NCI-H2171 treated with DMSO at 0.1 percent for 48 hours (cell line): ENCODE results near the gene GNGT1.

Experiments
- DNase-seq: peaks from one replicate; lab custom pipeline; 2025; lab: John Stamatoyannopoulos, UW

Gene GNGT1

DNA sequence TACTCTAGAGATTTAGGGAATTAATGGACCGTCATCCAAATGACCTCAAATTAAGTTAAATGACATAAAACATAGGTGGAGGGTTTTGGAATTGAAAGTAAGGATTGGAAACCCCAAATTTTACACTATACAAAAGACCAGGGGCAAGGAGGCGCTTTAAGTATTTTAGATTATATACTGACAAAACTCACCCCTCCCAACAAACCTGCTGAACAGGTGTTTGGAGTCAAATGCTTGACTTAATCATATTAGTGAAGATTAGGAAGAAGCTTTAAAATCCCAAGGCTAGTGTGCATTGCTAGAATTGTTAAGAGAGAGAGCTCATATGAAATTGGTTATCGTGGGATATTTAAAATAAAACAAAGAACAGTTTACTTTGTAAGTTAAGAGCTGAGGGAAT is at the start of gene GNGT1:
Gene GNGT1 (plus strand): TSS at position 301 of the 400 bp plus-strand sequence. CDS start 180 bp downstream, outside the sequence.
- no peak for DNase-seq

DNA sequence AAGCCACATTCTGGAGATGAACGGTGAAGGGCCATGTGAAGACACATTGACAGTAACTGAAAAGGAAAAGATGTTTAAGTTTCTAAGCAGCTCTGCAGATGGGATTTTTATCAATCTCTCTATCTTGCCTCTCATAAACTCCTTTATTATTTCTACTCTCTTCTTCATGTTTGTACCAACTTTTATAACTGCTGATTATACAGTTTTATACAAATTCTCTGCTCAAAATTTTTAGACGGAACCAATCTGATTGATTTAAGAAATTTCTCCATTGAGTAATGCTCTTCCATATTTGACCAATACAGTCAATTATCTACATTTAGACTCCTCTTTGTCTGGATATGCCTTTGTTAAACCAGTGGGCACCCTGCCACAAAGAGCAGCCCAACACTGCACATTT is 47.5 kb upstream of the GNGT1 start:
- DNase-seq: no peak

DNA sequence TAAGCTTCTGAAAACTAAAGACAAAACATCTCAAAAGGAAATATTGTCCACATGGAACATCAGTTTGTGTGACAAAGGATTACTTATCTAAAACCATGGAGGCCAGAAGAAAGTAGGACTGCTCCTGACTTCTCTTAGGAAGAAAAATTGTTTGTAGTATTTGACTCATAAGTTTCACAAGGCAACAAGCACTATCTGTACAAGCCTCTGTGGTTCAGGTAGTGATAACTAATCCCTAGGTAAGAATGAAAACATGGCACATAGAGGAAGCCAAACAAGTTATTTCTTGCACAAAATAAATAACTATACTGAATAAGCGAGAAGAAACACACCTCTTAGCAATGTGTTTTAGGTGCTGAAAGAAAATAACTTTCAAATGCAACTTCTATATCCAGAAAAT is 46.1 kb upstream of the GNGT1 start:
- no peak for DNase-seq

DNA sequence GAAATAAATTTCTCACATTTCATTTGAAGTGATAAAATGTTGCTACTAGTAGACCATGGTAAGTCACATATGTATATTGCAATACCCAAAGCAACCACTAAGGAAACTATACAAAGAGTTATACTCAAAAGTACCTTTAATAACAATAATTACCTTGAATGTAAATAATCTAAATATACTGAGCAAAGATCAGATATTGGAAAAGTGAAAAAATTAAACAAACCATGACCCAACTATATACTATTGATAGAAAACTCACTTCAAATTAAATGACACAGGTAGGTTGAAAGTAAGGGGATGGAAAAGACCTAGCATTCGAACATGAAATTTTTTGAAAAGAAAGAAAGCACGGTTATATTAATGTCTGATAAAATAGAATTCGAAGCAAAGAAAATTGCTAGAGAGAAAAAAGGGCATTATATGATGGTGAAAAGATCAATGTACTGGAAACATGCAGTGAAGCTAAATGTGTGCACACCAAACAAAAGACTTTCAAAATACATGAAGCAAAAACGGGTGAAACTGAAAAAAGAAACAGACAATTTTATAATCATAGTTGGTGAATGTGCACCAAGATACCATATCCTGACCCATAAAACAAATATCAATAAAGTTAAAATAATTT is 44.9 kb upstream of the GNGT1 start:
- DNase-seq: no peak

DNA sequence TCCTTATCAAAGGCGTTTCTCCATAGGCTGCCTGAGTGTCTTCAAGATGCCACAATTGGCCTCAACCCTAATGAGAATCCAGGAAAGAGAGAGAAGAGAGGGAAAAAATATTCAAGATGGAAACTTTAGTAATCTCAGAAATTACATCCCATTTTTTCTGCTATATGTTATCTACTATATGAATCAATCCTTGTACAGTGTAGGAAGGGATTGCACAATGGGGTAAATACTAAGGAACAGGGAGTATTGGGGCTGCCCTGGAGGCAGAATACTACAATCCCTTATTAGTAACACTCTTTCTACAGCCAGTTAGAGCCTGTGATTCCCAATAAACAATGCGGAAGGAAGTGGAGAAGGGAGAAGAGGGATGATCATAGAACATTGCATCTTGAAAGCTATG is 43.7 kb upstream of the GNGT1 start:
- DNase-seq: no peak

DNA sequence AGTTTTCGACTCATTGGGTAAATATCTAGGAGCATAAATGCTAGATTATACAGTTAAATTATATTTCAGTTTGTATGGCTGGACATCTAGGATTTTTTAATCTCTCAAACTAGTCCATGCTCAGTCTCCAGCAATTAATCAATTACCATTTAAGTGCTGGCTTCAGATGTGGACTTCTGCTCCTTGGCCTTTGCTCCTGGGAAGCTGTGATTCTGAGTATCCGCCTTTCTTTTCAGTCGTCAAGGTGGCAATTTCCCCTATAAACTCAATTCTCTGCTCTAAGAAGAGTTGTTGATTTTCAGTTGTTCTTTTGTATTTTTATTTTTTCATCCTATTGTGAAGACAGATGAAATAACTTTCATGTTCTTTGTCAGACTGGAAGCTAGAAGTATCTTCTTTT is 39.5 kb upstream of the GNGT1 start:
- no peak for DNase-seq

DNA sequence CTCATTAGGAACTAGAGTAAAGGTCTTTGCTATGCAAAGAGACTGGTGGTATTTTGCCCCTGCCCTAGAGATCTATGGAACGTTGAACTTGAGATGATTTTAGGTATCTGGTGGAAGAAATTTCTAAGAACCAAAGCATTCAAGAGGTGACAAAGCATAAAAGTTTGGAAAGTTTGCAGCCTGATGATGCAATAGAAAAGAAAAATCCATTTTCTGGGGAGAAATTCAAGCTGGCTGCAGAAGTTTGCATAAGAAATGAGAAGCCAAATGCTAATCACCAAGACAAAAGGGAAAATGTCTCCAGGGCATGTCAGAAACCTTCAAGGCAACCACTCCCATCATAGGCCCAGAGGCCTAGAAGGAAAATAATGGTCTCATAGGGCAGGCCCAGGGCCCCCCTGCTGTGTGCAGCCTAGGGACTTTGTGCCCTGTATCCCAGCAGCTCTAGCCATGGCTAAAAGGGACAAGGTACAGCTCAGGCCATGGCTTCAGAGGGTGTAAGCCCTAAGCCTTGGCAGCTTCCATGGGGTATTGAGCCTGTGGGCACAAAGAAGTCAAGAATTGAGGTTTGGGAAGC is 32.3 kb upstream of the GNGT1 start:
- no peak for DNase-seq

DNA sequence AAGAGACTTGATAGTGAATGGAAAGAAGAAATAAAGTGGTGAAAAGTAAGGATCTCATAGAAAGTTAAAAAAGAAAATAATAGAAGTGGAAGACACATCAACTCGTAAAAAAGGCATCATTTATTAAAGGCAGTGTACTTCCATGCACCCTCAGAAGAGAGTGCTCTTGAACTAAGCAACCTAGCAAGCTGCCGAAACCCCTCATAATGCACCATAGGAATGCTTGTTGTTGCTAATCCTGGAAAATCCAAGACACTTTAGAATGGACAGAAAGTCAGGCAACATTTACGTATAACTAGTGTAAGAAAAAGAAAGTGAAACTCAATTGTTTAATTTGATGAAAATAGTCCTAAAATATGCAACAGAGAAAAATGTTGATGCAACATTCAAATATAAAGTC is 28.6 kb upstream of the GNGT1 start:
- no peak for DNase-seq

DNA sequence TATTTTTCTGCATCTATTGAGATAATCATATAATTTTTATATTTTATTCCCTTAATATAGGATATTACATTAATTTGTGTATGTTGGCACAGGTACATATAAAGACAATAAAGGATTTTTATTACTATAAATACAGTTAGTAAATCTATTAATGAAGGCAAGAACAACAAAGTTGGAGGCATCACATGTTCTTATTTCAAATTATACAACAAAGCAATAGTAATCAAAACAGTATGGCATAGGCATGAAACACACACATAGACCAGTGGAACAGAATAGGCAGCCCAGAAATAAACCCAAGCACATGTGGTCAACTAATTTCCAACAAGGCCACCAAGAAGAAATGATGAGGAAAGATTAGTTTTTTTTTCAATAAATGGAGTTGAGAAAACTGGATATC is 27.0 kb upstream of the GNGT1 start:
- DNase-seq: no peak

DNA sequence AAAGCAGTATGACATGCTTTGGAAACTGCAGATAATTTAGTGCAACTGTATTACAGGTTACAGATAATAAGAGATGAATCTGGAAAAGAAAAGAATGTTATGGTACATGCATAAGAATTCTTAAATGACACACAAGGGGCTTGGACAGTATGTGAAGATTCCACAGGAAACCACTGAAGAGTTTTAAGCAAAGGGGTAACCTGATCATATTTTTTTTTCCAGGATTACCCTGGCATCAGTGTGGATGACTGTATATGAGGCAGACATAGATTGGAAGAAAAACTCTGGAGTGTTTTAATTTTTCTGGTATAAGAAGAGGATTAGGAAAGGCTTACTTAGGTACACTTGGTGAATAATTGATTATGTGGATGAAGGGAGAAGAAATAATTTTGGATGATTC is 23.9 kb upstream of the GNGT1 start:
- no peak for DNase-seq

DNA sequence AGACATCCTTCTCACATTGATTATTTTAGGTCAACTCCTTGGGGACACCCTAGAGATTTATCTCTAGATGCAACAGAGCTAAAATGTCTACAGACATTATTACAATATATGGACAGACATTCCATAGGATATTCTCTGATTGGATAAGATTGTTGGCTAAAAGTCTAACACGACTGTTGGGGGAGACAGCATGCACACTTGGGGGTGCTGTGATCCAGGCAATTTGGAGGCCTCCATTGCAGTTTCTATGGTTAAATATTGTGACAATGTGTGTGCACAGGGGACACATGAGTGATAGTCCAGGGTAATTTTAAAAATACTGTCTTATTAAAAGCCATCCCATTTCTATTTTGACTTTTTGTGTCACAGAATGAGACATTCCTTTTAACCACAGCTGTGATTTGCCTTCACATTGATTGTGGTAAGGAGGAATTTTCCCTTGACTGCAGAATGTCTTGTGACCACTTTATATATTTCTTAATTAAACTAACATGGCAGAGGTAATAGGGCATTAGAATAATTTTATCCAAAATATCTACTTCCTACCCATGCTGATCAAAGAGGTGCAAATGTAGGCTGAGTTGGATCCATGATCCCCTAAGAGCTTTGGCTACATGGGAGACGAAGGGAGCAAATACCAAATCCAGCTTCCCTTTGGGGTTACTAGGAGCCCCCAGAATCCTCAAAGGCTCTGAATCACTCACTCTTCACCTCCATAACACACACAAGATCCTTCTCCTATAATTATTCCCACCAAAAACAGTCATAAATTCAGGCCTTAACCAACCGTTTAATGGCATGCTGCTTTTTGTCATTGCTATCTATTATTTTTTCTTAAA is 23.1 kb upstream of the GNGT1 start:
- no peak for DNase-seq

DNA sequence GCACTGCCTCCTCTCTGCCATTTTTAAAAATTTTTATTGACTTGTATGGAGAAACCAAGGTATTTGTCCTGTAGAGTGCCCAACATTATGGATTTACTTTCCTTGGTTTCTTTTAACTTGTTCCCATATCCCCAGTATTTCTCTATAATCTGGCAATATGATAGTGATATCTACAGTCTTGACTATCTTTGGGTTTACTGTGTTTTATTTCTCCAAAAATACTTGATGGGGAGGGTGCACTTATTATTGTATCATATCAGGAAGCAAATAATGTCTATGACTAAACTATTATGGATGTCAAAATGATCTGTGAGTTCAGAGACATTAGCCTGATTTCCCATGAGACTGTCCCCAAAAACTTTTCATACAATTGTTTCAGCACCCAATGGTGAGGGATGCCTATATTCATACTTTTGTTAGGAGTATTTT is 22.4 kb upstream of the GNGT1 start:
- DNase-seq: no peak

DNA sequence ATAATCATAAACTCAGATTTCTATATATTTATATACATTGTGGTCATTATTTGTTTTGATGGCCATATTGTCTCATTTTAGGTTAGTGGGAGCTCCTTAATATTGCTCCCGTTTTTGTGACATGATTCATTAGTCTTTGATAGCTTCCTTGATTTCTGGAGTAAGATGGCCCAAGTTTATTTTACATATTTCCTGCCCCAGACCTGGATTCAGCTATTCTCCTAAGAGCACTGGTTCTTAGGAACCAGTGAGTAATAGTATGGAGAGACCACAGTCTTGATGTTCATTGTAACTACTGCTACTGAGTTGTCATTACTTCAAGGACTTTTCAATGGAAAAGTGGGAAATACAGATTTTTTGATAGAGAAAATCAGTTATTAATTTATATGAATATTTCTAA is 21.8 kb upstream of the GNGT1 start:
- no peak for DNase-seq

DNA sequence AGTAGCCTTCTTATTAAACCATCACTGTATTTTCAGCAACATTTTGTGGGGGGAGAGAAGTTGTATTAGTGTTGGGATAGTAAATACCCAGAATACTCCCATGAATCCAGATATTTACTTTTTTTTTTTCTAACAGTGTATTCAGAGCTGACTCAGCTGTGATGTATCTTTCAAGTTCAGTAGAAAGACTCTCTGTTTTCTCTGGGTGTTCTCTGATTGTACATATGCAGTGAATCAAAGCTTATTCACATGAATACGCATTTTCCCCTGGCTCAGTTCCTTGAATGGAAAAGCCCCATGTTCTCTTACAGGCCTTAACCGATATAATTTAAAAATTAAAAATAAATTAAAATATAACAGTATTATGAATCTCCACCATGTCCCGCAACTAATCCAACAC is 17.1 kb upstream of the GNGT1 start:
- no peak for DNase-seq

DNA sequence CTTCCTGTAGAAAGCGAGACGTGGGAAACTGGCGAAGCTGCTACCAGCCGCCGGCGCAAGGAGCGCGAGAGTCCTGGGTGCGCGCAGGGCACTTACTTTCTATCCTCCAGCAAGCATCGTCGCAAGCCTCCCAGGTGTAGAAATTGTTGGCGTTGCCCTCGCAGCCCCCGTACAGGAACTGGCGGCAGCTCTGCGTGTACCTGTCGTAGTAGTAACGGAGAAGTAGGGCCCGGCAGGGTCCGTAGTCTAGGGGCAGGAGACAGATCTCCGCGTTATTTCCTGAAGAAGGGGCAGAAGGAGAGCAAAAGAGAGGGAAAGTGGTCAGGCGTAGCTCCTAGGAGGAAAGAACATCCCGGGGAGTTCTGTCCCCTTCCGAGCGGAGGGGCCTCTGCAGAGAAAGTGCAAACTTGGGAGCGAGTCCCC is 16.3 kb upstream of the GNGT1 start:
- peak; percentile 45 for DNase-seq

DNA sequence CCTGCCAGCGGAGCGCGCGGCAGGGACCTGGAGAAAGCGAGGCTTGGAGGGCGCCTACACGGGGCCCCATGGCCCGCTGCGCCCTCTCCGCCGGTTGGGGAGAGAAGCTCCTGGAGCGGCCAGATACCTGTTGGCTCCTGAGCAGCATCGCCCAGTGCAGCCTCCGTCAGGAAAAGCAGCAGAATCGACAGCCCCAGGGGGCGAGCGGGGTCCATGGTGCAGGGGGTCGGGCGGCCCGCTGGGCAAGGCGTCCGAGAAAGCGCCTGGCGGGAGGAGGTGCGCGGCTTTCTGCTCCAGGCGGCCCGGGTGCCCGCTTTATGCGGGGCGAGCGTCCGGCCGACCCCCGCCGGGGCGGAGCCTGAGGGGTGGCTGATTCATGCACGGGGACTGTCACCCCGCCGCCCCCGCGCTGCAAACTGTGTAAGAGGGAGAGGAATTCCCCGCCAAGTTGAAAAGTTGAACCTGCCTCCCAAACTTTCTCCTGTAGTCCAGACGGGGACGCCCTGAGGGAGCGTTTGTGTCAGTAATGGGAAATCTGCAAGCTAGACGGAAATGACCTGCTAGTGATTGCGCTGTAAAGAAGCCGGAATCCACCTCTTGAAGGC is 15.8 kb upstream of the GNGT1 start, which contains the start of gene TFPI2:
Gene TFPI2 (minus strand): TSS at position 290 of the 605 bp plus-strand sequence. CDS start 75 bp downstream, at position 215.
- DNase-seq: no peak

DNA sequence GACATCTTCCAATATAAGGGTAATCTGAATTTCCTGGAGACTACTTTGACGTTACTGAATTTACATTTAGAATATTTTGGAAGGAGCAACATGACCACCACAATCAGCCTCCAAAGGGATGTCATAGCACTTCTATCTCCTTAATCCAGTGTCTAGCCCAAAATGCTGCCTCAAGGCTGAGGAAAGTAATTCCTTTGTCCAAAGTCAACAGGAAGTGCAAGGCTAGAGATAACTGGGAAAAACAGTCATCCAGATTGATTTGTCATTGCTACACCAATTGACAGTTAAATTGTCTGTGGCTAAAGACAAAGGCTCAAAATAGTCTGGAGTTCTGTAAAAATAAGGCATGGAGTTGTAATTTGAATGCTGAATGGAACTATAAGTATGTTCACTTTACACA is 11.9 kb upstream of the GNGT1 start:
- DNase-seq: no peak

DNA sequence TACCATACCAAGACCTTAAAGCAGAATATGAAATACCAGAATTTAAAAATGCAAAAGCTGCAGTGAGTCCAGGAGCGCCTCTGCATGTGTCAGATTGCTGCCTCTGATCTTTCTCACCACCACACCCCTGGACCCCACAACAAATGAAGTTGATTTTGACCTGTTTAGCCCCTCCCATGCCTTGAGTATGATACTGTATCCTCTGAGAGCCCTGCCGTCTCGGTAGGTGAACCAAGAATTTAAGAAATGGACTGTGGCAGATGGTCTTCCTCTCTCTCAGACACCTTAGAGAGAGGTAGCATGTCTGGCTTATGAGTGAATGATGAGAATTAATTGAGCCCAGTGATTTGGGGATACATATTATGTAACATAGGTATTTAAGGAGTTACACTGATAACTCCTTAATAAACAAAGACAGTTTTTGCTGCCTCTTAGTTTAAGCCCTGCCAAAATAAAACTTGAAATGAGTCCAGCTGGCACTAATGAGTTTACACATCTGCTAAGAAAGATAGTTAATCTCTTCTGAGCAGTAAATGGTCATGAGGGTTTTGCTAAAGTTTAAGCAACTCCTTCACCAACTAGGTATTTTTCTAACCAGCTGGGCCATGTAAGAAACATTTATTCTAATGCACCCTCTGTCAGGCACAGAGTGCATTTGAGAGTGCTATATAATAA is 11.3 kb upstream of the GNGT1 start:
- DNase-seq: peak; percentile 52

DNA sequence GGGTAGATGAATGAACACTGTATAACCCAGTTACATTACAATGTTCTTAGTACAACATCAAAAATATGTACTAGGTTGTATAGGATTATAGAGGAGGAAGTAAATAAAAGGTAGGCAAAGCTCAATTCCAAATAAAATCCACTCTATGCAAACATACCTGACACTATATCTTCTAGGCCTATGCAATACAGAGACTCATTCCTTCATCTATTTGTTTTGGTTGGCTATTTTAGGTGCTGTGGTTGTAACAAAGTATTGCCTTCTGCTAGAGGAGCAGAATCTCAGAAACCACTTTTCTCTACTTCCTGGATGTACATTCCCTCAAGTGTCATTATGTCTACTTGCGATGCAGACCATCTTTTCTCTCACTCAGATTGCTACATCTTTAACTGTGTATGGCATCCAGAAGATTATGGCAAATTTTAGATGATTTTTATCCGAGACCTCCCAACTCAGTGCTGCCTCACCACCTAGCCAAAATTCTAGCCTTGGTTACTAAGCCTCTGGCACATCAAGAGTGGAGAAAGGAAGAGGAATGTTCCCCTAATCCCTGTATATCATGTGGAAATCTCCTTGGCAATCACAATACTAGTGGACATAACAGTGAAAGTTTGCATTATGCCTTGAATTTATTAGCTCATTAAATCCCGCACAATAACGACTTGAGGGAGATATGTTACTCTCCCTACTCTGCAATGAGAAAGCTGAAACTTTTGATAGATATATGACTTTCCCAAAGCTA is 10.3 kb upstream of the GNGT1 start:
- no peak for DNase-seq

DNA sequence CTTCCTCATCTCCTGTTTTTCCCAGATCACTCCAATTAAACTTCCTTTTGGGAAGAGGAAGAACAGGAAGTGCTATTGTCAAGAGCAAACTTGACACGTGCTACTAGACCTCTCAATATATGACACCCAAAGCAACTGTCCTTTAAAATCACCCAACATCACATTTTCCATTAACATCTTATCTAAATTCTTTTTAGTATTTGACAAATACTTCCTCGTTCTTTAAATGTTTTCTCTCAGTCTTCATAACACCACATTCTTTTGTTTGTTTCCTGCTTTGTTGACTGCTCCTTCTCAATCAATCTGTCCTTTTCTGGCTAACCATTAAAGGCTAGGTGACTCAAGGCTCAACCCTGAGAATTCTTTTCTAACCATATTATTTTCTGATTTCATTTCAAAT is 8.7 kb upstream of the GNGT1 start:
- DNase-seq: no peak

DNA sequence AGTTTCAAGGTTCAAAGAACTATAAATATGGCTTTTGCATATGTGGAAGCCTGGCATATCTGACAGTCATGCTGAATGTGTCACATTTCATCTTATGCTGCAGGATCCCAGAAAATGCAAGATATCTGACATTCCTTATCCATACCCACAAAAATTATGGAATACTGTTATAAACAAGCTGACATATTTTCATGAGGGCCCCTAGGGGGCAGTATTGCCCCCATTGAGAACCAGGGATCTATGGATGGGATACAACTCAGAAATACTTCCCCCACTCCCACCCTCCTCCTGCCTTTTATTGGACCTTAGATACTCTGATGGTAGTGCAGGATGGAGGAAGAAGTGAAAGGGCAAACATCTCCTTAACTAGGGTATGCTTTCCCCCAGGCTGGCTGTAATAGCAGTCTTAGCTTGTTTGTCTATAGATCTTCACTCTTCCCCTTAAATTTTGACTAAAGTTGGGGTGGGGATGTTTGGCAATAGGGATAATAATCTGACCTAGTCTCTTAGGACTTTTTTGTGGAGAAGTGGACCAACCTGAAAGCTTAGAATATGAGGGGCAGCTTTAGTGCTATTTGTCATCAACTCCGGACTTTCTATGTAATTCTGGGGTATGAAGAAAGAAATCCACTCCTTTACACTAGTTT is 3.5 kb upstream of the GNGT1 start:
- DNase-seq: peak; percentile 3
